ENCODE results near the gene C1QTNF5.

DNA sequence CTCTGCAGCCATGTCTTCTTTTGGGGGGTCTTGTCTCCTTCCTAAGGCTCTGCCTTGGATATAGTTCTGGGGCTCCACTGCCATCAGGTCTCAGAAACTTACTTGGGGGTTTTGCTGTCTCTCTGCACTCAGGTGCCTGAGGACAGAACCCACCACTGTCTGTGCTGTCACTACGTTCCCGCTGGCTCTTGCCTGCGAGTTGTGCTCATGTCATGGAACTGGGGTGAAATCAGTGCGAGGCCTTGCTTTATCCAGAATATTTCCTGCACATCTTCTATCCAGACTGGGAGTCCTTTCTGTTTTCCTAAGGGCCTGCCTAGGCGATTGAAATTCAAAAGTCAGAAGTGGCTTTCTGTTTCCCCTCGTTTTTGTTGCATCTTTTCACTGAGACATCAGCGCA lies 47.4 kb upstream of the C1QTNF5 start:
- TF ChIP-seq, protein P1, sequence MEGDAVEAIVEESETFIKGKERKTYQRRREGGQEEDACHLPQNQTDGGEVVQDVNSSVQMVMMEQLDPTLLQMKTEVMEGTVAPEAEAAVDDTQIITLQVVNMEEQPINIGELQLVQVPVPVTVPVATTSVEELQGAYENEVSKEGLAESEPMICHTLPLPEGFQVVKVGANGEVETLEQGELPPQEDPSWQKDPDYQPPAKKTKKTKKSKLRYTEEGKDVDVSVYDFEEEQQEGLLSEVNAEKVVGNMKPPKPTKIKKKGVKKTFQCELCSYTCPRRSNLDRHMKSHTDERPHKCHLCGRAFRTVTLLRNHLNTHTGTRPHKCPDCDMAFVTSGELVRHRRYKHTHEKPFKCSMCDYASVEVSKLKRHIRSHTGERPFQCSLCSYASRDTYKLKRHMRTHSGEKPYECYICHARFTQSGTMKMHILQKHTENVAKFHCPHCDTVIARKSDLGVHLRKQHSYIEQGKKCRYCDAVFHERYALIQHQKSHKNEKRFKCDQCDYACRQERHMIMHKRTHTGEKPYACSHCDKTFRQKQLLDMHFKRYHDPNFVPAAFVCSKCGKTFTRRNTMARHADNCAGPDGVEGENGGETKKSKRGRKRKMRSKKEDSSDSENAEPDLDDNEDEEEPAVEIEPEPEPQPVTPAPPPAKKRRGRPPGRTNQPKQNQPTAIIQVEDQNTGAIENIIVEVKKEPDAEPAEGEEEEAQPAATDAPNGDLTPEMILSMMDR (conservative IDR thresholded peaks at IDR 0.05), result no peak
- no peak for TF ChIP-seq ZFX (IDR thresholded peaks at IDR 0.05)
